B cell (primary cell): ENCODE measurements around the gene GSTM3. TPM values are rescaled to one million over a fixed set of nuclear protein-coding genes. Genes with fewer than 3 reads are reported as not detected.

Experiments
- ATAC-seq: fragments of 200-7000 bp; cut with Tn5 transposase; one replicate; pipeline ENCODE4 v1.10.0; 2021; ENCODE audit warnings: low read depth, mild to moderate bottlenecking, moderate number of reproducible peaks, moderate library complexity
- CTCF ChIA-PET: fragments of 350-600 bp; sonication (Branson Sonifier 250); formaldehyde crosslinking; loops from one replicate; lab custom pipeline; 2021; ENCODE audit warnings: antibody characterized with exemption, inconsistent platforms; lab: Charles Lee
- POLR2A ChIA-PET: fragments of 350-600 bp; sonication (Branson Sonifier 250); formaldehyde crosslinking; loops from one replicate; lab custom pipeline; 2021; ENCODE audit warnings: antibody characterized with exemption; lab: Charles Lee
- DNase-seq: peaks from one replicate; pipeline ENCODE4 v3.0.0; 2013
- H2AFZ ChIP-seq: 2 replicates; pipeline ENCODE4 v1.6.1; 2012; ENCODE audit warnings: mild to moderate bottlenecking, low read depth, low read length; ENCODE audit not compliant: insufficient read depth, poor library complexity, severe bottlenecking
- H3K27ac ChIP-seq, 2 donors: 1 replicate in 1 of 2; 2 replicates in 1 of 2; pipeline ENCODE4 v1.5.1; 2012 to 2013; ENCODE audit warnings: low read length in 2 of 2, mild to moderate bottlenecking in 2 of 2, moderate library complexity in 1 of 2
- H3K27me3 ChIP-seq, 4 experiments: fragments of 200-600 bp in 1 of 4; sonication (generic) in 1 of 4; replicated peaks in 1 of 4; 1 replicate in 2 of 4; 2 replicates in 2 of 4; pipeline versions ENCODE4 v1.6.1 to v1.7.0; 2013 to 2016; ENCODE audit warnings: low read length in 3 of 4, mild to moderate bottlenecking in 2 of 4, mixed read lengths in 1 of 4, moderate library complexity in 1 of 4; ENCODE audit not compliant: insufficient read depth in 4 of 4, control insufficient read depth in 3 of 4; ENCODE audit errors: control extremely low read depth in 1 of 4
- H3K36me3 ChIP-seq, 2 experiments: replicated peaks in 1 of 2; 1 replicate in 1 of 2; 2 replicates in 1 of 2; pipeline versions ENCODE4 v1.6.1 to v1.7.1; 2013; ENCODE audit warnings: low read length in 1 of 2; ENCODE audit not compliant: insufficient read depth in 2 of 2, control insufficient read depth in 1 of 2; ENCODE audit errors: control extremely low read depth in 1 of 2, extremely low read depth in 1 of 2
- H3K4me1 ChIP-seq, 2 donors: fragments of 200-600 bp in 1 of 2; sonication (generic) in 1 of 2; 1 replicate in 1 of 2; 2 replicates in 1 of 2; pipeline versions ENCODE4 v1.5.1 to v1.6.1; 2013 to 2017; ENCODE audit warnings: low read length in 2 of 2; ENCODE audit not compliant: control insufficient read depth in 2 of 2, insufficient read depth in 2 of 2
- H3K4me2 ChIP-seq: replicated peaks from 2 replicates; pipeline ENCODE3; 2012; ENCODE audit warnings: mild to moderate bottlenecking, low read depth, low read length; ENCODE audit not compliant: poor library complexity, severe bottlenecking
- H3K4me3 ChIP-seq, 5 experiments: fragments of 200-600 bp in 1 of 5; sonication (generic) in 1 of 5; 1 replicate in 3 of 5; 2 replicates in 2 of 5; pipeline versions ENCODE4 v1.5.1 to v1.7.0; 2011 to 2016; ENCODE audit warnings: low read length in 4 of 5, mild to moderate bottlenecking in 4 of 5, low read depth in 2 of 5, control low read depth in 1 of 5, moderate library complexity in 1 of 5; ENCODE audit not compliant: insufficient read depth in 1 of 5; ENCODE audit errors: control extremely low read depth in 1 of 5, extremely low read depth in 1 of 5
- H3K79me2 ChIP-seq: fragments of 200-600 bp; sonication (generic); one replicate; pipeline ENCODE4 v1.6.0; 2016; ENCODE audit warnings: low read length; ENCODE audit not compliant: control insufficient read depth, insufficient read depth
- H3K9ac ChIP-seq: fragments of 200-600 bp; sonication (generic); 2 replicates; pipeline ENCODE4 v1.6.1; 2017; ENCODE audit warnings: mild to moderate bottlenecking, low read length, moderate library complexity
- H3K9me3 ChIP-seq, 3 donors: one replicate each; pipeline versions ENCODE4 v1.6.1 to v1.7.1; 2013; ENCODE audit warnings: low read length in 2 of 3; ENCODE audit not compliant: control insufficient read depth in 2 of 3, insufficient read depth in 1 of 3; ENCODE audit errors: control extremely low read depth in 1 of 3
- H4K20me1 ChIP-seq: 2 replicates; pipeline ENCODE4 v1.6.0; 2012; ENCODE audit warnings: mild to moderate bottlenecking, low read length; ENCODE audit not compliant: insufficient read depth, control insufficient read depth, poor library complexity, severe bottlenecking
- H3K27ac Mint-ChIP-seq: one replicate; pipeline ENCODE4 v1.8.0; 2021; ENCODE audit warnings: mixed read lengths
- H3K27me3 Mint-ChIP-seq: one replicate; pipeline ENCODE4 v1.8.0; 2021; ENCODE audit warnings: mixed read lengths
- H3K4me1 Mint-ChIP-seq: one replicate; pipeline ENCODE4 v1.8.0; 2021; ENCODE audit warnings: mixed read lengths
- H3K4me3 Mint-ChIP-seq: one replicate; pipeline ENCODE4 v1.8.0; 2021; ENCODE audit warnings: mixed read lengths
- H3K9me3 Mint-ChIP-seq: one replicate; pipeline ENCODE4 v1.8.0; 2022; ENCODE audit warnings: mixed read lengths; ENCODE audit not compliant: insufficient read depth
- CTCF ChIP-seq: fragments of 200-600 bp; IDR thresholded peaks from one replicate; pipeline ENCODE4 v1.8.0; 2022; ENCODE audit warnings: antibody characterized with exemption, mild to moderate bottlenecking
- EZH2 ChIP-seq: IDR thresholded peaks from 2 replicates; pipeline ENCODE4 v1.6.1; 2012; ENCODE audit warnings: borderline replicate concordance, low read depth, mild to moderate bottlenecking, moderate library complexity, low read length; ENCODE audit not compliant: insufficient read depth, poor library complexity, severe bottlenecking
- WGBS: methylation state at CpG from one replicate; pipeline ENCODE4 v1.1.5; 2013; ENCODE audit warnings: missing lambda C conversion rate; ENCODE audit not compliant: insufficient coverage; 5-methylcytosine and 5-hydroxymethylcytosine counted together
- intact Hi-C: fragments of 100-400 bp; cut with micrococcal nuclease; formaldehyde crosslinking; loops from one replicate; pipeline ENCODE4 v1.10.0; 2022
- polyA plus RNA-seq: library from polyadenylated mRNA; depleted of rRNA; stranded (reverse); fragments of >200 nt; gene quantifications from 2 replicates; pipeline ENCODE4 v1.2.3, GENCODE V29; 2012
- total RNA-seq, 2 donors: library from RNA; stranded (reverse); fragments of 120-200 nt in 1 of 2; gene quantifications; 1 replicate in 1 of 2; 2 replicates in 1 of 2; pipeline versions ENCODE4 v1.2.3 to v1.2.4, GENCODE V29; 2013 to 2022

Gene GSTM3
- total and polyA plus RNA-seq, 2 donors (not counting 1 experiment from before 2014, with no cell fraction given) = 1.9 to 2.8 TPM

DNA sequence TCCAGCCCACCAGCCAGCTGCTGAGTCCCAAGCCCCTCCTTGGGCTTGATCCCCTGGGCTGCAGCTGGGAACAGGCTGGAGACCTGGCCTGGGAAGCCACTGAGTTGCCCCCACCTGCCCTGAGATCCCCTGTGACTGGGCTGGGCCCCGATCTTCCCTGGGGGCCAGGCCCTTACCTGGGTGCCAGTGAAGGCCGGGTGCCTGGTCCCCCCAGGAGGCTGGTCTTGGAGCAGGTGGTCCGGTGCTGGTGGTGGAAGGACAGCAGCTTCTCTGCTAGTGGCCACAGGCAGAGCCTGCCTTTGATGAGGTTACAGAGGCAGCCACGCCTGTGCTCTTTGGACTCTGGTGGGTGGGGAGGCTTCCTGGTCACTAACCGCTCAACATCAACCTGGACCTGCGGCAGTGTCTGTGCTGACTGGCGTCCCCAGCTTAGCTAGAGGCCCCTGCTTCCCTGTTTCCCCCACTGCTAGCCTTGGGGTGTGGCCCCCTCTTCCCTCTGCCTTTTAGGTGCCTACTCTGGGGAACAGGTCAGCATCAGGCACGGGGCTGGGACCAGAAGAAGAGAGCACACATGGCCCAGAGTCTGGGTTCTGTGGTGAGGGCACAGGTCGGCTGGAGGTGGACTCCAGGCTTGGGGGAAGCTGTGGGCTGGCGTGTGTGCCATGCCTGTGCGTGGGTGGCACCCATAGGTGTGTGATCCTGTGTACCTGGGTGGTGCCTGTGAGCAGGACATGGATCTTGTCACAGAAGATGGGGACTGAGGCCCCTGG is 23.0 kb upstream of the GSTM3 start, which contains the start of gene EPS8L3:
Gene EPS8L3 (minus strand): TSS at position 278 of the 770 bp plus-strand sequence. CDS start 2,174 bp downstream, outside the sequence.
- CTCF ChIA-PET = interaction anchor here (0.6 to 1.2 kb wide), 3 partner anchors 11 to 221 kb away, joined by 3 read pairs; partner anchors contain the start of gene AHCYL1
- POLR2A ChIA-PET = no interaction called here
- intact Hi-C loops = no loop called here
- H3K79me2 ChIP-seq = no peaks in the 10 kb centered on the region
- no peak for ATAC-seq
- no peak within 1 kb of the TSS for H3K4me3 Mint-ChIP-seq
- no peaks in the 10 kb centered on the region for H3K9me3 Mint-ChIP-seq
- no peaks in the 10 kb centered on the region for H3K36me3 ChIP-seq
- no peak within 1 kb of the TSS for H3K4me2 ChIP-seq
- WGBS = 79% methylated on average over 10 of the region's 11 CpGs
- no peak for DNase-seq
- H3K9ac ChIP-seq = no peak within 1 kb of the TSS
- no peak within 1 kb of the TSS for H3K27ac ChIP-seq
- H2AFZ ChIP-seq = no peak within 1 kb of the TSS
- H3K4me3 ChIP-seq = no peak within 1 kb of the TSS
- no peaks in the 10 kb centered on the region for H3K27me3 ChIP-seq
- no peaks in the 10 kb centered on the region for H3K27me3 Mint-ChIP-seq
- no peaks in the 10 kb centered on the region for H3K4me1 Mint-ChIP-seq
- no peak for TF ChIP-seq EZH2
- TF ChIP-seq CTCF = no peak
- no peak within 1 kb of the TSS for H3K27ac Mint-ChIP-seq
- no peaks in the 10 kb centered on the region for H3K9me3 ChIP-seq
- no peaks in the 10 kb centered on the region for H4K20me1 ChIP-seq
- no peaks in the 10 kb centered on the region for H3K4me1 ChIP-seq
